ENCODE measurements around the gene ONECUT2.
A peak's percentile ranks its signal among the peaks of the same experiment; 100 is the strongest.

The ONECUT2 gene

DNA sequence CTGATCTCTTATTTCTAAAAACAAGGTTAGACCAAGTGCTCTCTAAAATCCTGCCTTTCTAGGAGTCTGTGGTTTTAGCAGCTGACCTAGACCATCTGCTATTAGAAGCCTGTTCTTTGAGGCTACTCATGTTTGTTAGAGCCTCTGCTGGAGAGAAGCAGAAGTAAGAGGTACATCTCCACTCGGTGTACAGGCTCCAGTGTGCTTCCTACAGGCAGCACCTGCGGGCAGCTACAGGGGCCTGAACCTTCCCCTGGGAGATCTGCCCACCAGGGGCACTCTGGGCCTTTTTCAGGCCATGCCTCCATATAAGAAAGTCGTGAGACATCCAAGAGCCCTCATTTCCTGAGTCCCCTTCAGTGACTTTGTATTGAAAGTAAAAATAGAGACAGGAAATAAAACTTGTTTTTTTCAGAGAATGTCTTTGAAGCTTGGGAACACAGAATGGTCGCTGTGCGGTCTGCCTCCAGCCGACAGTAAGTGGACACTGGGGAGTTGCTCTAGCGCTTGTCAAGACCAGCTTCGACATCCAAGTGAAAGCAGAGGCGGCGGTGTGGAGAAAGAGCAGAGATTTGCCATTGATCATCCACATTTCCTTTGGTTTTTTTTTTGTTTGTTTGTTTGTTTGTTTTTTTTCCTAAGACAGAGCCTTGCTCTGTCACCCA, 31.7 kb downstream of the ONECUT2 start:
- 0 out of 2 replicates have a peak overlapping the region, but pooled peaks have one; percentile 5 for H2AFZ ChIP-seq (ENCODE audit: low read length)
- H3K9me2 ChIP-seq (replicated peaks; ENCODE audit: insufficient read depth, low read length) = no peaks in the 10 kb centered on the region
- peak overlapping the region; percentile 41; the same call in 1 of the 2 replicates for H3K27ac ChIP-seq (ENCODE audit: low read length)
- no peaks in the 10 kb centered on the region for H4K20me1 ChIP-seq (ENCODE audit: insufficient read depth, low read length)
- H3K9me3 ChIP-seq (replicated peaks; ENCODE audit: insufficient read depth, low read length) = no peaks in the 10 kb centered on the region
- H3K9ac ChIP-seq (ENCODE audit: low read length) = no peak overlapping the region
- H3K4me2 ChIP-seq (ENCODE audit: low read depth, low read length) = peak overlapping the region; percentile 47; the same call in 1 of the 2 replicates
- H3K4me3 ChIP-seq (ENCODE audit: low read length) = 0 out of 2 replicates have a peak overlapping the region, but pooled peaks have one; percentile 1
- H3K79me2 ChIP-seq (ENCODE audit: low read length) = no peaks in the 10 kb centered on the region
- peak; percentile 76 for DNase-seq
- H3K36me3 ChIP-seq (replicated peaks; ENCODE audit: insufficient read depth, low read length) = no peaks in the 10 kb centered on the region
- H3F3A ChIP-seq (ENCODE audit: insufficient read depth, low read length) = peaks cover 6% of the 10 kb centered on the region; the same call in 1 of the 2 replicates
- no peak for TF ChIP-seq EZH2phosphoT487 (IDR thresholded peaks at IDR 0.05; ENCODE audit: low read length)
- TF ChIP-seq, protein P1, sequence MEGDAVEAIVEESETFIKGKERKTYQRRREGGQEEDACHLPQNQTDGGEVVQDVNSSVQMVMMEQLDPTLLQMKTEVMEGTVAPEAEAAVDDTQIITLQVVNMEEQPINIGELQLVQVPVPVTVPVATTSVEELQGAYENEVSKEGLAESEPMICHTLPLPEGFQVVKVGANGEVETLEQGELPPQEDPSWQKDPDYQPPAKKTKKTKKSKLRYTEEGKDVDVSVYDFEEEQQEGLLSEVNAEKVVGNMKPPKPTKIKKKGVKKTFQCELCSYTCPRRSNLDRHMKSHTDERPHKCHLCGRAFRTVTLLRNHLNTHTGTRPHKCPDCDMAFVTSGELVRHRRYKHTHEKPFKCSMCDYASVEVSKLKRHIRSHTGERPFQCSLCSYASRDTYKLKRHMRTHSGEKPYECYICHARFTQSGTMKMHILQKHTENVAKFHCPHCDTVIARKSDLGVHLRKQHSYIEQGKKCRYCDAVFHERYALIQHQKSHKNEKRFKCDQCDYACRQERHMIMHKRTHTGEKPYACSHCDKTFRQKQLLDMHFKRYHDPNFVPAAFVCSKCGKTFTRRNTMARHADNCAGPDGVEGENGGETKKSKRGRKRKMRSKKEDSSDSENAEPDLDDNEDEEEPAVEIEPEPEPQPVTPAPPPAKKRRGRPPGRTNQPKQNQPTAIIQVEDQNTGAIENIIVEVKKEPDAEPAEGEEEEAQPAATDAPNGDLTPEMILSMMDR (IDR thresholded peaks at IDR 0.05; ENCODE audit: low read length) = peak; percentile 60
- H3K4me1 ChIP-seq (ENCODE audit: low read length) = peaks cover 13% of the 10 kb centered on the region
- H3K27me3 ChIP-seq (replicated peaks; ENCODE audit: insufficient read depth, low read length) = no peaks in the 10 kb centered on the region

DNA sequence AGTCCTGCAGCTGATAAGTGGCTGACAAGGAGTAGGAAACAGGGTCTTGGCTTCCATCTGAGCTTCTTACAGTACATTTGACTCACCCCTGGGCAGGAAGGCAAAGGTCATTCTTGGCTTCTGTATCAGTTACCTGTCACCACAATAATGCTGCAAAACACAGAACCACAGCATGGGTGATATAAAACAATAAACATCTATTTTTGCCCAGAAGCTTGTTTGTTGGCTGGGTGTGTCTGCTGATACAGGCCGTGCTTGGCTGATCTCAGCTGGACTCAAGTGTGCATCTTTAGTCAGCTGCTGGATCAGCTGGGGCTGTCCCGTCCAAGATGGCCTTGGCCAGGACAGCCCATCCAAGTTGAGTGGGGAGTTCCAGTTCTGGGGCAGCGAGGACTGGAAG, 34.7 kb downstream of the ONECUT2 start:
- Histone ChIP-seq H3K9ac (ENCODE audit: low read length) (no peak overlapping the region), H3F3A (ENCODE audit: insufficient read depth, low read length) (peaks cover 6% of the 10 kb centered on the region; the same call in 1 of the 2 replicates), H3K9me2 (replicated peaks; ENCODE audit: insufficient read depth, low read length) (no peaks in the 10 kb centered on the region), H4K20me1 (ENCODE audit: insufficient read depth, low read length) (no peaks in the 10 kb centered on the region), H3K79me2 (ENCODE audit: low read length) (no peaks in the 10 kb centered on the region), H3K36me3 (replicated peaks; ENCODE audit: insufficient read depth, low read length) (no peaks in the 10 kb centered on the region), H2AFZ (ENCODE audit: low read length) (no peak overlapping the region), H3K4me3 (ENCODE audit: low read length) (no peak overlapping the region), H3K27ac (ENCODE audit: low read length) (no peak overlapping the region), H3K4me1 (ENCODE audit: low read length) (peaks cover 13% of the 10 kb centered on the region), H3K9me3 (replicated peaks; ENCODE audit: insufficient read depth, low read length) (no peaks in the 10 kb centered on the region), H3K27me3 (replicated peaks; ENCODE audit: insufficient read depth, low read length) (no peaks in the 10 kb centered on the region), H3K4me2 (ENCODE audit: low read depth, low read length) (no peak overlapping the region)
- DNase-seq = no peak
- no peak for TF ChIP-seq EZH2phosphoT487 (IDR thresholded peaks at IDR 0.05; ENCODE audit: low read length)
- TF ChIP-seq EZH2 (optimal IDR thresholded peaks at IDR 0.05; ENCODE audit: low read depth, low read length) = no peak
- TF ChIP-seq, protein P1 (IDR thresholded peaks at IDR 0.05; ENCODE audit: low read length) = no peak

DNA sequence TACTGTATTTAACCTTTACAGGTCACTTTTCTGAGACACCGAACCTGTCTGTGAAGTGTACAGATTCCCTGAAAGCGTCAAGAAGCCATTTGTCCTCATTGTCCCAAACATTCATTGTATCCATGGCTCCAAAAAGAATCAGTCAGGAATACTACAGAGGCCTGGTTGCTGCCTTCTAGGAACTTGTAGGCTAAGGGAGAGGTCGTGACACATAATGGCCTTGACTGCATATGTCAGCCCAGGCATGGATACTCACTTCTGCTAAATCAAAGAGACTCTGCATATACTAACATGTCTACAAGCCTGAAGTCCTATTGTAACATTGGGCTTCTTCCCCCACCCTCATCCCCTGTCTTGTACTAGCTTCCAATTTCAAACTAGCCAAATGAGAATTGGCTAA, 40.2 kb downstream of the ONECUT2 start:
- H2AFZ ChIP-seq (ENCODE audit: low read length) = 0 out of 2 replicates have a peak overlapping the region, but pooled peaks have one; percentile 1
- no peaks in the 10 kb centered on the region for H3K27me3 ChIP-seq (replicated peaks; ENCODE audit: insufficient read depth, low read length)
- TF ChIP-seq EZH2 (optimal IDR thresholded peaks at IDR 0.05; ENCODE audit: low read depth, low read length) (no peak), EZH2phosphoT487 (IDR thresholded peaks at IDR 0.05; ENCODE audit: low read length) (no peak)
- TF ChIP-seq, protein P1 (IDR thresholded peaks at IDR 0.05; ENCODE audit: low read length) = no peak
- 0 out of 2 replicates have a peak overlapping the region, but pooled peaks have one; percentile 4 for H3K4me2 ChIP-seq (ENCODE audit: low read depth, low read length)
- H3F3A ChIP-seq (ENCODE audit: insufficient read depth, low read length) = no peaks in the 10 kb centered on the region
- H3K4me3 ChIP-seq (ENCODE audit: low read length) = no peak overlapping the region
- no peaks in the 10 kb centered on the region for H3K36me3 ChIP-seq (replicated peaks; ENCODE audit: insufficient read depth, low read length)
- no peaks in the 10 kb centered on the region for H4K20me1 ChIP-seq (ENCODE audit: insufficient read depth, low read length)
- H3K79me2 ChIP-seq (ENCODE audit: low read length) = no peaks in the 10 kb centered on the region
- no peak overlapping the region for H3K9ac ChIP-seq (ENCODE audit: low read length)
- DNase-seq = no peak
- no peaks in the 10 kb centered on the region for H3K9me2 ChIP-seq (replicated peaks; ENCODE audit: insufficient read depth, low read length)
- no peak overlapping the region for H3K27ac ChIP-seq (ENCODE audit: low read length)
- H3K4me1 ChIP-seq (ENCODE audit: low read length) = no peaks in the 10 kb centered on the region
- H3K9me3 ChIP-seq (replicated peaks; ENCODE audit: insufficient read depth, low read length) = no peaks in the 10 kb centered on the region

All from MM.1S (cell line).